Measurements from ENCODE around the gene ZNF132.
"Not testable (repeated sequence)": the region's sequence is repeated elsewhere in the genome, so short reads cannot be mapped to it uniquely, and the experiment has no call there.

The ZNF132 gene

GRCh38 chr19:58453743-58454142 lies 13.8 kb upstream of the ZNF132 start:
- TF ChIP-seq CTCF (conservative IDR thresholded peaks at IDR 0.05; ENCODE audit: low read depth, low read length) = no peak
- DNase-seq (ENCODE audit: low read depth) = no peak
- no peak overlapping the region for H3K4me3 ChIP-seq (ENCODE audit: low read depth, low read length)

GRCh38 chr19:58451358-58452101 lies 11.6 kb upstream of the ZNF132 start, which contains the start of gene ZNF324B:
TSS of gene ZNF324B (plus strand) at chr19:58451622. CDS start at chr19:58453702, 2,080 bp downstream.
- peak within 1 kb of the TSS; percentile 91 for H3K4me3 ChIP-seq (ENCODE audit: low read depth, low read length)
- no peak for TF ChIP-seq CTCF (conservative IDR thresholded peaks at IDR 0.05; ENCODE audit: low read depth, low read length)
- DNase-seq (ENCODE audit: low read depth) = peak; percentile 95

DNA sequence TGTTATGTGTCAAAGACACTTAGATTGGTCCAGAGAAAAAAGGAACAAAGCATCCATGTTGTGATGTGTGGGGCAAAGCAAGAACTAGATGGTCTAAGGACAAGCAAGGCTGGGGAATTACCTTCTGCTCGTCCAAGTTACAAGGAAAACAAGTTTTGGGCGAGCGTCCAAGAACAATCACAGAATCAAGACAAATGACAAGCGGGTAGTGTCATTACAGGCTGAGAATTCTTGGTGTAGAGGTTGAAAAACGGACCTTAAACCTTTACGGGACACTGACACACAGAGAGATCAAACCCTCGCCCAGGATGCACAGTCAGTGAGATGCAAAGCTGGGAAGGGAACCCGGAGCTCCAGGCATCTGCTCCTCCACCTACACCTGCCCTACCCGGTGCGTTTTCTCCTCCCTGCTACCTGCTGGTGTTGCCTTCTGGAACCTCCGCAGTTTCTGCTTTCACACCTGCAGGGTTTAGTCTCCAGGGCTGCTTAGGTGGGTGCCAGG lies 11.0 kb upstream of the ZNF132 start:
- H3K4me3 ChIP-seq (ENCODE audit: low read depth, low read length) = peak overlapping the region; percentile 91
- no peak for DNase-seq (ENCODE audit: low read depth)
- TF ChIP-seq CTCF (conservative IDR thresholded peaks at IDR 0.05; ENCODE audit: low read depth, low read length) = no peak

GRCh38 chr19:58449980-58450379 lies 10.0 kb upstream of the ZNF132 start:
- H3K4me3 ChIP-seq (ENCODE audit: low read depth, low read length); DNase-seq (ENCODE audit: low read depth): not testable (repeated sequence)

GRCh38 chr19:58448860-58449259 lies 8.9 kb upstream of the ZNF132 start:
- not testable (repeated sequence) for DNase-seq (ENCODE audit: low read depth); H3K4me3 ChIP-seq (ENCODE audit: low read depth, low read length)

- not testable (repeated sequence) for DNase-seq (ENCODE audit: low read depth); H3K4me3 ChIP-seq (ENCODE audit: low read depth, low read length)
Observed at GRCh38 chr19:58442986-58443385, 3.0 kb upstream of the ZNF132 start.

DNA sequence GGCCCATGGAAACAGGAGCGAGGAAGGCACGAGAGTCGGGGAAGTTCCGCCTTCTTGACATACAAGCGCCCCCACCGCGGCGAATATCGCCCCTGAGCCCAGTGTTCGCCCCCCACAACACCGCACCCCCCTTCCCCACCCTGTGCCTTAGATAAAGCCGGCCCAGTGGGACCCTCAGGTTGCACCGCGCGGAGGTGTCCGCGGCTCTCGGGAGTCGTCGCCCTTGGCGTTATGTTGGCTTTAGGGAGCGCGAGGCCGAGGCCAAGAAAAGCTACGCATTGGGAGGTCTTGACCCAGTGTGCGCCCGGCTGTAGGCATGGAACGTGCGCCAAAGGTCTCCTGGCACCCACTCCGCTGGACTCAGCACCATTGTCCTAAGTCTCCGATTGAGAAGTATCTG lies 603 bp upstream of the ZNF132 start:
- TF ChIP-seq CTCF (conservative IDR thresholded peaks at IDR 0.05; ENCODE audit: low read depth, low read length) = no peak
- no peak for DNase-seq (ENCODE audit: low read depth)
- peak overlapping the region; percentile 66 for H3K4me3 ChIP-seq (ENCODE audit: low read depth, low read length)

DNA sequence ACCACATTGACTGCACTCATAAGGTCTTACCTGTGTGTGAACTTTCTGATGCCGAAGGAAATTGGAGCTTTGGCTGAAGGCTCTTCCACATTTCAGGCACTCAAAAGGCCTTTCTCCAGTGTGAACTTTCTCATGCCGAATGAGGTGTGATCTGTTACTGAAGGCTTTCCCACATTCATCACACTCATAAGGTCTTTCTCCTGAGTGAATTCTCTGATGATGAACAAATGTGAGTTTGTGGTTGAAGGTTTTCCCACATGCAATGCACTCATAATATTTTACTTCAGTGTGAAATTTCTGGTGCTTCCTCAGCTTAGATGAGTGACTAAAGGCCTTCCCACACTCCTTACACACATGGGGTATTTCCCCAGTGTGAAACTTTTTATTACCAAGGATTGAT lies 5.7 kb downstream of the ZNF132 start:
- TF ChIP-seq CTCF (conservative IDR thresholded peaks at IDR 0.05; ENCODE audit: low read depth, low read length) = no peak
- H3K4me3 ChIP-seq (ENCODE audit: low read depth, low read length) = no peak overlapping the region

More for the DNA sequence above, 5.7 kb downstream of the ZNF132 start:
- peak; percentile 42 for DNase-seq (ENCODE audit: low read depth)

Measured in choroid plexus epithelial cell (primary cell).